IMR-90 (cell line): ENCODE data around the gene UNC13C. TPM values are rescaled to one million over a fixed set of nuclear protein-coding genes. Genes with fewer than 3 reads are reported as not detected.

ENCODE experiments used
- ATAC-seq: fragments of 200-7000 bp; cut with Tn5 transposase; 2 replicates; pipeline ENCODE4 v1.9.1; 2020; ENCODE audit warnings: low read depth, mild to moderate bottlenecking, moderate library complexity
- BruUV-seq: library from RNA; stranded (reverse); fragments of 400-500 nt; replicated peaks from 2 replicates; lab custom pipeline; 2021; lab: Mats Ljungman, UMichigan
- CTCF ChIA-PET: fragments of 300-600 bp; formaldehyde crosslinking; extraction: SDS; loops from one replicate; lab custom pipeline; 2021; ENCODE audit warnings: antibody characterized with exemption; lab: Yijun Ruan, JAX
- POLR2A ChIA-PET: fragments of 300-600 bp; sonication (Branson Sonifier 250); formaldehyde crosslinking; loops from one replicate; lab custom pipeline; 2022; ENCODE audit warnings: antibody characterized with exemption; ENCODE audit not compliant: unreplicated experiment; lab: Charles Lee
- DNase-seq: peaks from one replicate; pipeline ENCODE4 v3.0.0; 2013
- H2AFZ ChIP-seq: replicated peaks from 2 replicates; pipeline ENCODE3; 2013; ENCODE audit warnings: low read length, mild to moderate bottlenecking; ENCODE audit not compliant: poor library complexity
- H2AK5ac ChIP-seq: 2 replicates; pipeline ENCODE4 v1.6.1; 2013; ENCODE audit warnings: low read depth, low read length, inconsistent platforms
- H2AK9ac ChIP-seq: replicated peaks from 2 replicates; pipeline ENCODE3; 2013; ENCODE audit warnings: mild to moderate bottlenecking, low read depth, low read length, moderate library complexity; ENCODE audit not compliant: poor library complexity
- H2BK120ac ChIP-seq: 2 replicates; pipeline ENCODE4 v1.6.1; 2013; ENCODE audit warnings: low read depth, low read length, inconsistent platforms
- H2BK15ac ChIP-seq: 3 replicates; pipeline ENCODE4 v1.6.1; 2013; ENCODE audit warnings: low read depth, low read length, inconsistent platforms
- H2BK20ac ChIP-seq: 2 replicates; pipeline ENCODE4 v1.6.1; 2013; ENCODE audit warnings: low read depth, mild to moderate bottlenecking, inconsistent platforms, low read length, moderate library complexity
- H2BK5ac ChIP-seq: 2 replicates; pipeline ENCODE4 v1.6.1; 2013; ENCODE audit warnings: mild to moderate bottlenecking, low read depth, low read length, inconsistent platforms; ENCODE audit not compliant: poor library complexity, severe bottlenecking
- H3K14ac ChIP-seq: replicated peaks from 2 replicates; pipeline ENCODE4 v1.6.1; 2013; ENCODE audit warnings: low read depth, low read length, inconsistent platforms
- H3K18ac ChIP-seq: 2 replicates; pipeline ENCODE4 v1.6.1; 2013; ENCODE audit warnings: low read depth, low read length, control low read depth
- H3K23ac ChIP-seq: 2 replicates; pipeline ENCODE4 v1.6.1; 2013; ENCODE audit warnings: low read depth, low read length, inconsistent platforms
- H3K27ac ChIP-seq: 2 replicates; pipeline ENCODE4 v1.5.1; 2013; ENCODE audit warnings: mild to moderate bottlenecking, control low read depth, low read length; ENCODE audit not compliant: insufficient read depth
- H3K27me3 ChIP-seq: 2 replicates; pipeline ENCODE4 v1.6.1; 2013; ENCODE audit warnings: low read length; ENCODE audit not compliant: control insufficient read depth, insufficient read depth
- H3K36me3 ChIP-seq: 2 replicates; pipeline ENCODE4 v1.6.1; 2013; ENCODE audit warnings: low read length, mixed read lengths; ENCODE audit not compliant: control insufficient read depth, insufficient read depth
- H3K4ac ChIP-seq: 2 replicates; pipeline ENCODE4 v1.6.1; 2013; ENCODE audit warnings: low read depth, low read length, inconsistent platforms
- H3K4me1 ChIP-seq: 2 replicates; pipeline ENCODE4 v1.6.1; 2013; ENCODE audit warnings: low read length, mixed read lengths; ENCODE audit not compliant: control insufficient read depth, insufficient read depth
- H3K4me2 ChIP-seq: 2 replicates; pipeline ENCODE4 v1.6.1; 2013; ENCODE audit warnings: low read depth, mild to moderate bottlenecking, control low read depth, low read length, moderate library complexity
- H3K4me3 ChIP-seq: 2 replicates; pipeline ENCODE4 v1.5.1; 2013; ENCODE audit warnings: low read depth, mild to moderate bottlenecking, control low read depth, low read length, moderate library complexity; ENCODE audit not compliant: insufficient read depth
- H3K56ac ChIP-seq: 2 replicates; pipeline ENCODE4 v1.6.1; 2013; ENCODE audit warnings: low read length, inconsistent platforms; ENCODE audit not compliant: insufficient read depth; ENCODE audit errors: extremely low read depth
- H3K79me1 ChIP-seq, 2 experiments: 2 replicates each; pipeline ENCODE4 v1.6.1; 2013; ENCODE audit warnings: low read length in 2 of 2, inconsistent platforms in 1 of 2, low read depth in 1 of 2
- H3K9ac ChIP-seq: 2 replicates; pipeline ENCODE4 v1.6.1; 2013; ENCODE audit warnings: low read depth, low read length, control low read depth
- H3K9me1 ChIP-seq: 2 replicates; pipeline ENCODE4 v1.6.1; 2013; ENCODE audit warnings: low read length, inconsistent platforms; ENCODE audit not compliant: insufficient read depth
- H3K9me3 ChIP-seq: 2 replicates; pipeline ENCODE4 v1.6.1; 2013; ENCODE audit warnings: low read length; ENCODE audit not compliant: control insufficient read depth, insufficient read depth
- H4K20me1 ChIP-seq: 2 replicates; pipeline ENCODE4 v1.6.1; 2013; ENCODE audit warnings: low read length, inconsistent platforms; ENCODE audit not compliant: insufficient read depth
- H4K5ac ChIP-seq: 2 replicates; pipeline ENCODE4 v1.6.1; 2013; ENCODE audit warnings: mild to moderate bottlenecking, low read depth, low read length, control low read depth
- H4K8ac ChIP-seq, 2 experiments: 2 replicates each; pipeline ENCODE4 v1.6.1; 2013; ENCODE audit warnings: low read depth in 2 of 2, low read length in 2 of 2, control low read depth in 1 of 2, inconsistent platforms in 1 of 2
- H4K91ac ChIP-seq: 2 replicates; pipeline ENCODE4 v1.6.1; 2013; ENCODE audit warnings: low read depth, low read length, inconsistent platforms; ENCODE audit not compliant: insufficient read depth
- BHLHE40 ChIP-seq: fragments of 150-350 bp; IDR thresholded peaks from 2 replicates; pipeline ENCODE4 v1.6.1; 2016; ENCODE audit warnings: mild to moderate bottlenecking, low read depth, low read length
- CHD1 ChIP-seq: IDR thresholded peaks from 2 replicates; pipeline ENCODE4 v1.6.1; 2012; ENCODE audit warnings: low read depth, low read length, improper control_type of control experiment
- ELK1 ChIP-seq: fragments of 150-350 bp; IDR thresholded peaks from 2 replicates; pipeline ENCODE4 v1.6.1; 2016; ENCODE audit warnings: low read depth, mild to moderate bottlenecking, low read length, moderate library complexity, borderline replicate concordance
- FOS ChIP-seq: fragments of 150-350 bp; IDR thresholded peaks from 2 replicates; pipeline ENCODE4 v1.6.1; 2016; ENCODE audit warnings: low read depth, low read length
- MAZ ChIP-seq: IDR thresholded peaks from 2 replicates; pipeline ENCODE4 v1.6.1; 2012; ENCODE audit warnings: low read depth, mild to moderate bottlenecking, low read length, improper control_type of control experiment, moderate library complexity, borderline replicate concordance
- MXI1 ChIP-seq: IDR thresholded peaks from 2 replicates; pipeline ENCODE4 v1.6.1; 2012; ENCODE audit warnings: low read depth, mild to moderate bottlenecking, low read length, moderate library complexity, borderline replicate concordance
- POLR2A ChIP-seq: IDR thresholded peaks from 2 replicates; pipeline ENCODE4 v1.6.1; 2012; ENCODE audit warnings: mild to moderate bottlenecking, low read depth, low read length
- RFX5 ChIP-seq: IDR thresholded peaks from 2 replicates; pipeline ENCODE4 v1.8.0; 2012; ENCODE audit warnings: low read depth, mild to moderate bottlenecking, low read length, moderate library complexity
- SMC3 ChIP-seq: fragments of 150-350 bp; IDR thresholded peaks from 2 replicates; pipeline ENCODE4 v1.6.1; 2016; ENCODE audit warnings: low read depth, mild to moderate bottlenecking, antibody characterized with exemption, low read length, moderate library complexity
- WGBS, 2 experiments: methylation state at CpG; one replicate each; pipeline versions ENCODE4 v1.1.5 to v1.1.7; 2013; ENCODE audit warnings: missing lambda C conversion rate in 2 of 2; ENCODE audit not compliant: insufficient read length in 1 of 2; ENCODE audit errors: extremely low coverage in 2 of 2; 5-methylcytosine and 5-hydroxymethylcytosine counted together
- dilution Hi-C: fragments of 300-500 bp; cut with HindIII; formaldehyde crosslinking; loops from one replicate; pipeline ENCODE4 v1.14.3; 2018; ENCODE audit warnings: low sequenced_read_pairs; ENCODE audit not compliant: unreplicated experiment
- in situ Hi-C: fragments of 300-500 bp; cut with MboI; formaldehyde crosslinking; loops from 3 replicates; pipeline ENCODE4 v1.14.3; 2019; ENCODE audit warnings: low sequenced_read_pairs, inconsistent platforms, mixed read lengths
- intact Hi-C: fragments of 100-400 bp; cut with micrococcal nuclease; formaldehyde crosslinking; loops from 2 replicates; pipeline ENCODE4 v1.10.0; 2022
- polyA plus RNA-seq, 3 experiments: library from polyadenylated mRNA; depleted of rRNA; stranded (reverse); fragments of >200 nt; gene quantifications; 2 replicates each; pipeline ENCODE4 v1.2.3, GENCODE V29; 2012; ENCODE audit warnings: low replicate concordance in 1 of 3
- total RNA-seq: library from RNA; depleted of rRNA; stranded (reverse); fragments of >200 nt; gene quantifications from 2 replicates; pipeline ENCODE4 v1.2.3, GENCODE V29; 2012
- TF ChIP-seq, protein P1 (sequence below): fragments of 150-350 bp; IDR thresholded peaks from 2 replicates; pipeline ENCODE4 v1.6.1; 2017; ENCODE audit warnings: mild to moderate bottlenecking, antibody characterized with exemption, low read length, low read depth

Gene UNC13C
- total and polyA plus RNA-seq, 2 of the 4 experiments (the other 2 are of a cell fraction) = not detected

GRCh38 chr15:54540721-54541120 is 562.5 kb downstream of the UNC13C start:
- TF ChIP-seq FOS (no peak), ELK1 (no peak), BHLHE40 (no peak), RFX5 (no peak), CHD1 (no peak), POLR2A (no peak), MXI1 (no peak), MAZ (no peak), SMC3 (no peak)
- TF ChIP-seq, protein P1, sequence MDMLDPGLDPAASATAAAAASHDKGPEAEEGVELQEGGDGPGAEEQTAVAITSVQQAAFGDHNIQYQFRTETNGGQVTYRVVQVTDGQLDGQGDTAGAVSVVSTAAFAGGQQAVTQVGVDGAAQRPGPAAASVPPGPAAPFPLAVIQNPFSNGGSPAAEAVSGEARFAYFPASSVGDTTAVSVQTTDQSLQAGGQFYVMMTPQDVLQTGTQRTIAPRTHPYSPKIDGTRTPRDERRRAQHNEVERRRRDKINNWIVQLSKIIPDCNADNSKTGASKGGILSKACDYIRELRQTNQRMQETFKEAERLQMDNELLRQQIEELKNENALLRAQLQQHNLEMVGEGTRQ = no peak
- no peaks in the 10 kb centered on the region for H3K27me3 ChIP-seq
- no peaks in the 10 kb centered on the region for H4K20me1 ChIP-seq
- no peaks in the 10 kb centered on the region for H3K36me3 ChIP-seq
- H3K4ac ChIP-seq = no peak overlapping the region
- no peak overlapping the region for H2AFZ ChIP-seq
- no peak overlapping the region for H3K14ac ChIP-seq
- no peak overlapping the region for H2BK15ac ChIP-seq
- no peak overlapping the region for H2AK5ac ChIP-seq
- no peak overlapping the region for H3K23ac ChIP-seq
- H3K4me2 ChIP-seq = no peak overlapping the region
- ATAC-seq = no peak
- H3K4me3 ChIP-seq = no peak overlapping the region
- H3K18ac ChIP-seq = no peak overlapping the region
- no peak overlapping the region for H4K91ac ChIP-seq
- no peak overlapping the region for H2BK120ac ChIP-seq
- no peak overlapping the region for H2BK5ac ChIP-seq
- H3K9ac ChIP-seq = no peak overlapping the region
- dilution Hi-C loops = no loop called here
- POLR2A ChIA-PET = no interaction called here
- H4K5ac ChIP-seq = no peak overlapping the region
- no peaks in the 10 kb centered on the region for H3K79me1 ChIP-seq
- no peaks in the 10 kb centered on the region; the same call in 1 of the 2 replicates for H3K9me3 ChIP-seq
- no peaks in the 10 kb centered on the region for H3K9me1 ChIP-seq
- no peak overlapping the region for H3K27ac ChIP-seq
- no peak overlapping the region for H4K8ac ChIP-seq
- no peak overlapping the region for H2AK9ac ChIP-seq
- in situ Hi-C loops = no loop called here
- intact Hi-C loops = no loop called here
- H3K4me1 ChIP-seq = no peaks in the 10 kb centered on the region
- WGBS, 2 experiments = no CpG with 5 or more reads among the region's 6 CpGs
- CTCF ChIA-PET = no interaction called here
- BruUV-seq = no TSS peak
- H3K56ac ChIP-seq = no peak overlapping the region
- DNase-seq = no peak
- no peak overlapping the region for H2BK20ac ChIP-seq
